Measurements from ENCODE around the gene LATS2.
A peak's percentile ranks its signal among the peaks of the same experiment; 100 is the strongest.

The LATS2 gene

DNA sequence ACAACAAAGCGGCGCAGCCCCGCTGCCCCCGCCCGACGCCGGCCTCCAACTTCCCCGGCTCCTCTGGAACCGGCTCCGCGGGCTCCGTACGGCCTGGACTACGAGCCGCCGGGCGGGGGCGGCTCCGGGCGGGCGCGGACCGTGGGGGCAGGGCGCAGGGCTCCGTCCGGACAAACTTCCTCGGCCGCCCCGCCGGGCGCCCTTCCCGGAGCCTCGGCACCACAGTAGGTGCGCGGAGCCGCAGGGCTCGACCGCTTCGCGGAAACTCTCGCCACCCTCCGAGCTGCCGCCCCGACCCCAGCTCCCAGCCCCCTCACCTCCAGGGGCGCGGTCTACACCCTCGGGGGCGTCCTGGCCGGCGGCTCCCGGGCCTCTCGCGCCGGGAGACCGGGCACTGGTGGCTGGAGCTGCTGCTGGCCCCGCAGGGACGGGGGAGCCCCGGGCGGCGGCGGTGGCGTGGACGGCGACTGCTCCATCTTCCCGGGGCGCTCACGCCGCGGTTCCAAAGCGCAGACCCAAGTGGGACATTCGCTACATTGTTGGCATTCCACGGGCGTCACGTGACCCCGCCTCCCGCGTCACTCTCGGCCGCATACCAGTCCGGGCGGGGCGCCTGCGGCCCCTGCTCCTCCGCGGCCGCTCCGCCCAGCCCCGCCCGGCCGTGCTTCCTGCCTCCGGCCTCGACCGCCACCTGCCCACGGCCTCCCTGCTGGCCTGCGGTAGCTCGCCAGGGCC lies at the start of gene LATS2:
TSS of gene LATS2 (minus strand) at position 558 of the 735 bp plus-strand sequence. CDS start 15,560 bp downstream, outside the sequence.
- DNase-seq: peak in 50 of 51 donors; percentile 21 to 93 (median 78)

DNA sequence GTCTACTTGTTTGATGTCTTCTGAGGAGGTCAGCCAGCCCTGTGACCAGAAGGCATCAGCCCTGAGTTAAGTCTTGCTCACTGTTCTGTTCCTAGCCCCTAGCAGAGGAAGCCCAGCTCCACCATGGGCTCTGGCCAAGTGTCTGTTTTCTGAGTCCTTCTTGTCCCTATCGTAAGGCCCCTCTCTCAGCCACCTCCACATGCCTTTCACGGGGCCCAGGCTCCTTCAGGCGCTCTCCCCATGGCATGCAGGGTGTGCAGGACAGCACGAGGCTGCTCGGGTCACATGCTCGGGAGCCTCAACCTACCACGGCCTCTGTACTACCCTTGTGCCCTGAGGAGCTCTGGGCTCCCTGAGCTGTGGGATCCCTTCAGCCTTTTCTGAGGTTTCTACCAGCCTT lies 47.8 kb upstream of the LATS2 start:
- no peak for DNase-seq

DNA sequence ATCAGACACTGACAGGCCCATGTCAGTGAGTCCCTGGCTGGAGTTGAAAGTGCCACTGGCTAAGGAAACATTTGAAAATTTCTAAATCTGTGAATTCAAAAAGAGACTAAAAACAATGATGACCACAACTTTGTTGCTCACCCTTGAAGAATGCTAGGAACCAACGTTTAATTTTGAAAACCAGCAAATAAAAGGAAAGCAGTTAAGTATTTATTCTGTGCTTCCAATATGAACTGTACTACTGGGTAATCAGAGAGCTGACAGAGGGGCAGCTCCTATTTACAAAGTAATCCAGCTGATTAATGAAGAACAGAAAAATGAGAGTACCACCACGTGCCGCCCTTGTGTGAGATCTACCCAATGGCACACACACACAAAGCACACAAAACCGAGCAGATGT lies 44.7 kb upstream of the LATS2 start:
- no peak for DNase-seq

DNA sequence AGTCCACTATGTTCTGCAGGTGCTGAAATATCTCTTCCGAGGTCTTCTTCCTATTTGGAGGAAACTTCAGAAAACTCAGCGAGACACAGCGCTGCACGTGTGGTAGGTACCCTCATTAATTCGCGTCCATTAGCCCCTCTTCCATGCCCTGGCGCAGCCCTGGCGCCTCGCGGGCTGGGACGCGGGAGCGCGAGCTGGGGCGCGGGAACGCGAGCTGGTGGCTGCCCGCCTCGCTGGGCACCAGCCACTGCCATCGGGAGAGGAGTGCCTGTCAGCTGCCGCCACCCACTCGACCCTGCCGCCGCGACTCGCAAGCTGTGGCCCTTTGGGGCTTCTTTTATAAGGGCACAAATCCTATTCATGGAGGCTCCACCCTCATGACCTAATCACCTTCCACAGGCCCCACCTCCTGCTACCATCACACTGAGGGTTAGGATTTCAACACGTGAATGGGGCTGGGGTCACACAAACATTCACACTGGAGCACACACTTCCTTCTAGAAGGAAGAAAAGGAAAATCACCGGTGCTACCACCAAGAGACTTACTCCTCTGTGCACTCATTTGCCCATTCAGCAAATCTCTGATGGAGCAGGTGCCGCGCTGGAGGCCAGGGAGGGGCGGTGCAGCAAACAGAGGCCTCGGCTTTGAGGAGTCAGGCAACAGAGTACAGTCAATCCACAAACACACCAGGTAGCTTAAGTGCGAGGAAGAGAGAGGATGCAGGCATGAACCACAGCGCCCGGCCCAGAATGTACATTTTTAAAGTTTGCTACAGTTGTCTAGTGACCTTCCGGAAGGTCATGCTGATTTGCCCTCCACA lies 43.0 kb upstream of the LATS2 start:
- DNase-seq: no peak

DNA sequence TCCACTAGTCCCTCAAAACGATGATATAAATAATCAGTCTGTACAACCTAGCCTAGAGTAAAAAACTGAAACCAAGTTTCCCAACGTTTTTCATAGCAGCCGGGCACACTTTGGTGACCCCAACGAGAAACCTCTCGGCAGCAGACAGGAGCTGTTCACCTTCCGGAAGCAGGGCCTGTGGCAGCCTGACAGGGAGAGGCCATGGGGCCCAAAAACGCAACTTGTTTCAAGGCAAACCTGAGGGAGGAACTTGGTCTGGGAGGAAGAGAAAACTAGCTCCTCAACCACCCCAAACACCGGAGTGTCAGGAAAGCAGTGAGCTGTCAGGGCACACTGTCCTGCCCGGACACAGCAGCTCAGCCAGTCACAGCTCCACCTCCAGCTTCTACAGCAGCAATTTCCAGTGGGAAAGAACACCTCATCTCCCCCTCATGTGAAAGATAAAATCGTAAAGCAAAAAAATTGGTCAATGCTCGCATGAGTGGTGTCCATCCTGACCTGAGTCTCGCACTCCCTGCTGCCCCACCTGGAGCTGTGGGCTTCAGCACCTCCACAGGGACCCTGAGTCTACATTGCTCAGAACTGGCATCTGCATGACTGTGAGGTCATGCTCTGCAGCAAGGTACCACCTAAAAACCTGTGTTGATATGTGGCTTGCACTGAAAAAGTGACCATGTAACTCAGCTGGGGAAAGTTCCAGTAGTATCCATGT lies 40.6 kb upstream of the LATS2 start:
- no peak for DNase-seq

DNA sequence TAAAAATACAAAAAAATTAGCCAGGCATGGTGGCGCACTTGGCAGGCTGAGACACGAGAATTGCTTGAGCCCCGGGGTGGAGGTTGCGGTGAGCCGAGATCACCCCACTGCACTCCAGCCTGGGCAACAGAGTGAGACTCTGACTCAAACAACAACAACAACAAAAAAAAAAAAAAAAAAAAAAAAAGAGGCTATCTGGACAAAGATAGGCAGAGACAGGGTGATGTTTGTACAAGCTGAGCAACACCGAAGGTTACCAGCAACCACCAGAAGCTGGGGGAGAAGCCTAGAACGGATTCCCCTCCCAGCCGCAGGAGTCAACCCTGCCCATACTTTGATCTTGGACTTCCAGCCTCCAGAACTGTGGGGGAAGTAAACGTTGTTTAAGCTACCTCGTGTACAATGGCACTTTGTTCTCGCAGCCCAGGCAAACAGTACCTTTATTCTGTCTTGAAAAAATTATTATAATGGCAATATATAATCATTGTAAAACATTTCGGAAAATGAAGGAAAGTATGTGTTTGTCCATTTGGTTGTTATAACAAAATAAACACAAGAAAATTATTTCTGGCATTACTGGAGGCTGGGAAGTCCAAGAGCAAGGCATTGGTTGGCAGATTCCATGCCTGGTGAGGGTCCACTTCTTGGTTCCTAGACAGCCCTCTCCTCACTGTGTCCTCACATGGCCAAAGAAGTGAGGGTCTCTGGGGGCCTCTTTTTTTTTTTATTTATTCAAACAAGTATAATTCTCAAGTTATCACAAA lies 39.8 kb upstream of the LATS2 start:
- DNase-seq: no peak

DNA sequence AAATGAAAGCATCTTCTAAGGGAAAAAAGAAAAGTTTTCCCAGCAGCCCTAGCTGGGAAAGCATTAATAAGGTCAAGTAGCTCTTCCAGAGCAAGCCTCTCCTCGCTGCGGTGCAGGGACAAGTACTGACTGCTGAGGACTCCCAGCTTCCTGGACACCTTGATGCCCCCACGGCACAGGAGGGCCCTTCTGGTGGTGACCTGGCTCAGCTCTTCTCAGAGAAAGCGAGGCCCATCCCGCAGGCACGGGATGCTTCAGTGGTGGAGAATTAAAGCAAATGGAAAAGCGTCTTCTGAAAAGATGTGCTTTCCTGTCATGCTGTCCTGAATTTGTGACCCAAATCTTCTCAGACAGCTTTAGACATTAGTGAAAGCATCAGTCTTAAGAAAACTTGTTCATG lies 38.8 kb upstream of the LATS2 start:
- no peak for DNase-seq

DNA sequence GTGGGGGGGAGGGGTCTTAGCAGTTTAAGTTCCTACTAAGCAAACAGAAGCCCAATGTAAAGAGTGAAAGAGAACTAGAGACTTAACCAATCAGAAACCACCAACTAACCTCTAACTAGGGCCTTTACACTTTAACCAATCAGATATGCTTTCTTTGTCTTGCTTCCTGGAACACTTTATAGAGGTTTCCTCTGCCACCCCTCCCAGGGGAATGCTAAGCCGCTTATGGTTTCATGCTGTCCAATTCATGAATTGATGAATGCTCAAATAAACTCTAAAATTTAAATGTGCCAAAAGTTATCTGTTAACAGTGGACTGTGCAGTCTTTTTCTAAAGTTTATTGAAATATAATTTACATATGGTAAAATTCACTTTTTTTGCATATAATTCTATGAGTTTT lies 33.9 kb upstream of the LATS2 start:
- no peak for DNase-seq

DNA sequence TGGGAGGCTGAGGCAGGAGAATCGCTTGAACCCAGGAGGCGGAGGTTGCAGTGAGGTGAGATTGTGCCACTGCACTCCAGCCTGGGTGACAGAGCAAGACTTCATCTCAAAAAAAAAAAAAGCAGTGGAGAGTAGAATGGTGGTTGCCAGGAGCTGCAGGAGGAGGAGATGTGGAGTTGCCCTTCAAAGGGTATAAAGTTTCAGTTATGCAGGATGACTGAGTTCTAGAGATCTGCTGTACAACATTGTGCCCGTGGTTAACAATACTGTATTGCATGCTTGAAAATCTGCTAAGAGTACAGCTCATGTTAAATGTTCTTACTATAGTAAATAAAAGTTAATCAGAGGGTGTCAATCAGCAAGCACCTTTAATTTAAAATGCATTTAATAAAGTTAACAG lies 28.4 kb upstream of the LATS2 start:
- DNase-seq: no peak

DNA sequence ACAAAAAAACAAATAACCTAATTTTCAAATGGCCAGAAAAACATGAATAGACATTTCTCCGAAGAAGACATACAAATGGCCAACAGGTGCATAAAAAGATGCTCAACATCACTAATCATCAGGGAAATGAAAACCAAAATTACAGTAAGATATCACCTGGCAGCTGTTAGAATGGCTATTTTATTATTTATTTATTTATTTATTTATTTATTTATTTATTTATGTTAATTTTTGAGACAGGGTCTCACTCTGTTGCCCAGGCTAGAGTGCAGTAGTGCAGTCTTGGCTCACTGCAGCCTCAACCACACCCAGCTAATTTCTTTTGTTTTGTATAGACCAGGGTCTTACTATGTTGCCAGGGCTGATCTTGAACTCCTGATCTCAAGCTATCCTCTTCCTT lies 27.1 kb upstream of the LATS2 start:
- DNase-seq: no peak

DNA sequence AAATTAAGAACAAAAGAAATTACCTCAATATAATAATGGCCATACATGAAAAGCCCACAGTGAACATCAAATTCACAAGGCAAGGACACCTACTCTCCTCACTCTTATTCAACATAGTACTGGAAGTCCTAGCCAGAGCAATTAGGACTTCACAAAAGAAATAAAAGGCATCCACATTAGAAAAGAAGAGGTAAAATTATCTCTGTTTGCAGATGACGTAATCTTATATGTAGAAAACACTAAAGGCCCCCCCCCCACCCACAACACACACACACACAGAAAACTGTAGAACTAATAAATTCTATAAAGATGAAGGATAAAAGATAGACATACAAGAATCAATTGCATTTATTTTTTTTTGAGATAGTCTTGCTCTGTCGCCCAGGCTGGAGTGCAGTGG lies 25.5 kb upstream of the LATS2 start:
- no peak for DNase-seq

DNA sequence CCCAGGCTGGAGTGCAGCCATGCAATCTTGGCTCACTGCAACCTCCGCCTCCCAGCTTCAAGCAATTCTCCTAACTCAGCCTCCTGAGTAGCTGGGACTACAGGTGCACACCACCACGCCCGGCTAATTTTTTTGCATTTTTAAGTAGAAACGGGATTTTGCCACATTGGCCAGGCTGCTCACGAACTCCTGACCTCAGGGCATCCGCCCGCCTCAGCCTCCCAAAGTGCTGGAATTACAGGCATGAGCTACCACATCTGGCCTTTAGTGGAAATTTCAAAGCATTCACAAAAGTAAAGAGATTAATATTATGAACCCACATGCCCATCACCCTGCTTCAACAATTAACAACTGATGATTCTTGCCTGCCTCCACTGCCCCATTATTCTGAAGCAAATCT lies 20.5 kb upstream of the LATS2 start:
- DNase-seq: no peak

DNA sequence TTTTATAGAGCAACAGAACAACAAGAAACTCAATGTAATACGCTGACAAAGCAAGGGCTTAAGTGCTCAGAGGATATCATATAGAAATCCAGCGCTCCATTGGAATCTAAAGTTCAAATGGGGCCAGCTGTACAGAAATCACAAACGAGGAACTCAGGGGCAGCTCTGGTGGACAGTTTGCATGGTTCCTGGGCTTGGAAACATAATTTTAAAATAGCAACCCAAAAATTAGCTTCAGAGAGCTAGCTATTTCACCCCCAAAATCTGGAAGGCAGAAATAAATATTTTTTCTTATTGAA lies 19.2 kb upstream of the LATS2 start:
- no peak for DNase-seq

DNA sequence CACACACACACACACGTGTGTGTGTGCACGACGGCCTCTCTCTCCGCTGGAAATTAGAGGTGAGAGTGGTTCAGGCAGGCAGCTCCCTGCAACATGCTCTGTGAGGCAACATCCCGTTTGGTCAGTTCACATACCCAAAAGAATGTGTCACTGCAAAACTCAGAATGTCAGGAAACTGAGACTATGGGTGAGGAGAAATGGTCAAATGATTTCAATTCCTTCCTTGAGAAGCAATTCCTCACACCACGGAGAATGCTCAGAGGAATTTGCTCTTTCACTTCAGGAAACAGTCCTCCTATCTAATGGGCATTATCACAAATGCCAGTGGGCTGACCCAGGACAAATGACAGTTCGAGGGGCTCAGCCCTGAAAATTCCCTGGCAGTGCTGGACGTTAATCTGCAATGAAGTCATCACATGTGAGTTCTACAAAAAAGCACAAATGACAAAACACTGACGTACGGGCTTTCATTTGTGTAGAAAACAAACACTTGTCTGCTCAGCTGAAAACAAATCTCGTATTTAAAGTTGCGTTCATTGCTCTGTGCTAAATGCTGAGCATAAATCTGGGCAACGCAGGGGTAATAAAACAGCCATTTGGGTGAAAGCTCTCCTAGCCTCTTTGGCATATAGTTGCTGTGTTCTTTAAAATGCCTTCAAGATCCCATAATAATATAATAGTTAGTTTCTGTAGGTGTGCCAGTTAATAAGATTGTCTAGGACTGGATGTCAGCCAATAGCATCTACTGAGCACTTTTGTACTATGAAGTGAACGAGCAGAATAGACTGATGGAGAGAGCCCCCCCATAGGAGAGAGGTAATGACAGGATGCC lies 18.6 kb upstream of the LATS2 start:
- DNase-seq: peak in 1 of 51 donors; percentile 2

DNA sequence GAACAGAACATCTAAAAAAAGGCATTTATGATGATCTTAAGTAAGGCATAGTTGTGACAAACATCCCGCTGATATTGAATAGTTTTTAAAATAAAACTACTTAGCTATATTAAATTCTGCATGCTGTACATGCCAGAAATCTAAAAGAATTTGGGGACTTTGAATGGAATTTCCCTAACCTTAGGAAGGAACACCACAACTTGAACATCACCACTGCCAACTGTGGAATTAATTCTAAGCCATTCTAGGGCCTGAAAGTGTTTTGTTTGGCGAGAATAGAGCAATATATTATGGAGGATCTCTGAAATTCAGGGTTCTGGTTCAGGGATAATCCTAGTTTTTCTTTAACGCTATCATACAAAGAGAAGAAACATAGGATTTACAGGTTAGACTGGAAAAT lies 17.8 kb upstream of the LATS2 start:
- DNase-seq: no peak

DNA sequence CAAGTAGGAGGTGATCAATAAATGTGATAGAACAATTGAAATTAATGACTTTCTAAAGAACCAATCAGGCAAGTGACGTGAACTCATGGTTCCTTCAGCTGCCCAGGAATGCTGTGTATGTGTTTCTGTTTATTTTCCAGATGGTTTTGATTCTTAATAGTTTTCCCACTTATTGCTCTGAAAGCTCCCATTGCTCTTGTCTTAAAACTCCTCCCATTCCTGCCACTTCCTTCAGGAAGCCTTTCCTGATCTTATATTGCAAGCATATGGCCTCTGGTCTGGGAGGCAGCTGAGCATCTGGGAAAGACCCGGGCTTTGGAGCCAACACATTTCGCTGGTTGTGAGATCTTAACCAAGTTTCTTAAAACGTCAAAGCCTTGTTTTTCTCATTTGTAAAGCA lies 17.1 kb upstream of the LATS2 start:
- DNase-seq: no peak

DNA sequence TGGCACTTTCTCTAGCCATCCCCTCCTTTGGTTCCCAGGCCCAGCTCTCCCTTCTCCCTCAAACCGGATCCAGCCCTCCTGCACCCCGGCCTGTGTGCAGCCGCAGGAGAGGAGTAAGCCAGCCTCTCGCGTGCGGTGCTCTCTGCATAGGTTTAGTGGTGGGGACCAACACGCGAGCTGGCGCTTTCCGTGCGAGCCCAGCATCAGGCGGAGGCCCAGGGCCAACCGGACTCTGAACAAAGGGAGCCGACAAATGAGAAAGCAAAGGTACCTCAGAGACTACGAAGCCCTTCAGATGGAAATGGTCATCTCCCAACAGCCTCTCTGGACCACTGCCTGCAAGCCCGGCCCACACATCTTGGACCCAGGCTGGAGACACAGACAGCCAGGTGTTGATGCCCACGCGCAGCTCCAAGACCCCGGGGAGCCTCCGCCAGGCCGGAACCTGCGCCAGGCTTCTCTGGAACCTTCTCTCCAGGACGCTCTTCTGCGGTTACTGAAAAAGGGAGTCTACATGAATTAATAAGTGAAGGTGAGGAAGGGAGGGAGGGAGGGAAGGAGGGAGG lies 16.5 kb upstream of the LATS2 start:
- DNase-seq: no peak

DNA sequence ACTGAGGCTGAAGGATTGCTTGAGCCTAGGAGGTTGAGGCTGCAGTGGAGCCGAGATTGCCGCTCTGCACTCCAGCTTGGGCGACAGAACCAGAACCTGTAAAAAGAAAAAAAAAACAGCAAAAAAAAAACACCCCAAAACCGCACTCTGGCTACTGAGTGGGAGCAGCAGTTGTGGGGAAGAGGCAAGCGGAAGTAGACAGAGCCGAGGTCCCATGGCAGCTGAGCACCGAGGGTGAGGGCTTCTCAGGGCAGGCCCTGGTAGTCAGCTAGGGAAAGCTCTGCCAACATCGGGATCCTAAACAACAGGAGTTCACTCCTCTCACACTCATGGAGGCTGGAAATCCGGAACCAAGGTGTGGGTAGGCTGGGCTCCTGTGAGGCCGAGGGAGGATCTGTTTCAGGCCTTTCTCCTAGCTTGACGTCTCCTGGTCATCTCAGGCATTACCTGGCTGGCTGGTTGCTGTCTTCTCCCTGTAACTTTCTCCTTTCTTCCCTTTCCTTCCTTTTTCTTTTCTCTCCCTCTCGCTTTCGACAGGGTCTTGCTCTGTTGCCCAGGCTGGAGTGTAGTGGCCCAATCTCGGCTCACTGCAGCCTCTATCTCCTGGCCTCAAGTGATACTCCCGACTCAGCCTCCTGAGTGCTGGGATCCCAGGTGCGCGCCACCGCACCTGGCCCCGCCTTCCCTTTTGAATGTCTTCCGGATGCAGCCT lies 15.8 kb upstream of the LATS2 start:
- no peak for DNase-seq

DNA sequence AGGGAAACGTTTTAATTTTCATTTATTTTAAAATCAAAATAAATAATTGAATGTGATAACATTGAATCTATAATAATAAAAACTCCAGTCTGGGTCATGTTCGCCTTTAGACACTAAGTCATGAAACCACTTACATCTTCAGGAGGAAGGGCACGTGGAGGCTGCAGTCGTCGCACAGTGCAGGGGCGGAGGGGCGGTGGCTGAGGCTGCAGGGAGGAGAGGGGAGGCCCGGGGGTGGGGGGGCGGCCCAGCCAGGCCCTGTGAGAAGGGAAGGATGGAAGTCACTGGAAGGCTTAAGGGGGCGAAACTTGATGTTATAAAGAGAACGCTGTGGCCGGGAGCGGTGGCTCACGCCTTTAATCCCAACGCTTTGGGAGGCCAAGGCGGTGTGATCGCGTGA lies 14.9 kb upstream of the LATS2 start:
- DNase-seq: no peak

Measured in hypothalamus (tissue), 51 donors.